ENCODE data around the gene GOLGA8M.
"Not testable (repeated sequence)": the region's sequence is repeated elsewhere in the genome, so short reads cannot be mapped to it uniquely, and the experiment has no call there.

Gene GOLGA8M, protein sequence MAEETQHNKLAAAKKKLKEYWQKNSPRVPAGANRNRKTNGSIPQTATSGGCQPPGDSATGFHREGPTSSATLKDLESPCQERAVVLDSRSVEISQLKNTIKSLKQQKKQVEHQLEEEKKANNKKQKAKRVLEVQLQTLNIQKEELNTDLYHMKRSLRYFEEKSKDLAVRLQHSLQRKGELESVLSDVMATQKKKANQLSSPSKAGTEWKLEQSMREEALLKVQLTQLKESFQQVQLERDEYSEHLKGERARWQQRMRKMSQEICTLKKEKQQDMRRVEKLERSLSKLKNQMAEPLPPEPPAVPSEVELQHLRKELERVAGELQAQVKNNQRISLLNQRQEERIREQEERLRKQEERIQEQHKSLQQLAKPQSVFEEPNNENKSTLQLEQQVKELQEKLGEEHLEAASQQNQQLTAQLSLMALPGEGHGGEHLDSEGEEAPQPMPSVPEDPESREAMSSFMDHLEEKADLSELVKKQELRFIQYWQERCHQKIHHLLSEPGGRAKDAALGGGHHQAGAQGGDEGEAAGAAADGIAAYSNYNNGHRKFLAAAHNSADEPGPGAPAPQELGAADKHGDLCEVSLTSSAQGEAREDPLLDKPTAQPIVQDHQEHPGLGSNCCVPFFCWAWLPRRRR

DNA sequence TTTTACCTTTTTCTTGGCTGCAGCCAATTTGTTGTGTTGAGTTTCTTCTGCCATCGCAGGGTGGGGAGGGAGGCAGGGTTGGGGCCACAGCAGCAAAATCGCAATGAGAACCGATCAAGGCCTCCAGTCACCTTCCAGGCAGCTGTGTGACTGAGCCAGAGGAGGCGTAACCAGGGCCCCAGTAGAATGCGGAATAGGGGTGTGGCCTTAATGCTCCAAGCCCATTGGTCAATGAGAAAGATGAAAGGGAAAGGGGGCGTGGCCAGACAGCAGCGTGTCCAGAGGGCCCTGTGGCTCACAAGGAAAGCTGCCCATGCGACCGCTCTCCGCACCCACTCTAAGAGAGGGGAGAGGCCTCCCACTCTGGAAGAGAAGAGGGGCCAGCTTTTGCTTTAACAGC, at the start of gene GOLGA8M:
Gene GOLGA8M (minus strand): TSS at position 152 of the 400 bp plus-strand sequence. CDS start 98 bp downstream, at position 54.
- not testable (repeated sequence) for H3K9ac ChIP-seq (ENCODE audit: low read length); H3K4me1 ChIP-seq (ENCODE audit: control insufficient read depth, low read depth, low read length); H3K36me3 ChIP-seq (ENCODE audit: control insufficient read depth, low read depth, low read length); H3K9me3 ChIP-seq (ENCODE audit: control insufficient read depth, low read depth, low read length); H3K4me3 ChIP-seq (ENCODE audit: low read length); H3K27me3 ChIP-seq (ENCODE audit: control insufficient read depth, insufficient read depth, low read length); H3K27ac ChIP-seq (ENCODE audit: low read length)

DNA sequence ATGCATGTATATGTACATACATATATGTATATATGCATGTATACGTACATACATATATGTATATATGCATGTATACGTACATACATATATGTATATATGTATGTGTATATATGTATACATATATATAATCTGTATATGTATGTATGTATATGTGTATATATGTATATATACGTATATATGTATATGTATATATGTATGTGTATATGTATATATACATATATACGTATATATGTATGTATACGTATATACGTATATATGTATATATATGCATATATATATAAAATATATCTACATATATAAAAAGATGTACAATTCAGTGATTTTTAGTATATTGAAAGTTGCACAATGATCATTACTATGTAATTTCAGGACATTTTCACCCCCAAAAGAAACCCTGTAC, 30.7 kb upstream of the GOLGA8M start:
- H3K36me3 ChIP-seq (ENCODE audit: control insufficient read depth, low read depth, low read length); H3K4me3 ChIP-seq (ENCODE audit: low read length); H3K27me3 ChIP-seq (ENCODE audit: control insufficient read depth, insufficient read depth, low read length); H3K9ac ChIP-seq (ENCODE audit: low read length); H3K4me1 ChIP-seq (ENCODE audit: control insufficient read depth, low read depth, low read length); H3K27ac ChIP-seq (ENCODE audit: low read length); H3K9me3 ChIP-seq (ENCODE audit: control insufficient read depth, low read depth, low read length): not testable (repeated sequence)

DNA sequence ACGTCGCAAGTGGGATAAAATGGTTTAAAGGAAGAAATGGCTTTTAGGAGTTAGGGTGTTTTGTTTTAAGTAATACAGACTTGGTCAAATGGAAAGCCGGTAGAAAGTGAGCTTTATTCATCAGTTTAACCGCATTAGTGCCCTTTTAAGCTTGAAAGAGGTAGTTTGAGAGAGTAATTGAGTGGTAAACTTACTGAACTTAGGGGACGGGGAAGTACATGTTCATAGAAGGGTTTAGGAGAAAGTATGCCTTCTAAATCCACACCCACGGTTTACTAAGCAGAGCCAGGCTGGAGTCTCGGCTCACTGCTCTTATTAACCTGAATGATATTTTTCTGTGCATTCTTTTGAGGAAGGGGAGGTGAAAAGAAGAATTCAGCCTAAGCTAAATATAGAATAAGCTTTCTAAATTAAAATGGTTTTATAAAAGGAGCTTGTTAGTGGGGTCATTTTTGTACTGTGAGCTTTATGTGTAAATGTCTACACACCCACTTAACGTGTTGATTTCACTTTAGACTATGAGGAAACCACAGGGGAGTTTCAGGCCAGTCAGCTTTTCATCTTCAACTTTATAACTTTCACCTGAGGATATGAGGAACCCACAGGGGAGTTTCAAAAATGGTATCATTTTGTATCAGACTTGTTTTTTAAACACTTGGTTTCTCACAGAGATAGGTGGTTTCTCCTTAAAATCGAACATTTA, 26.5 kb upstream of the GOLGA8M start:
- not testable (repeated sequence) for H3K4me1 ChIP-seq (ENCODE audit: control insufficient read depth, low read depth, low read length); H3K27ac ChIP-seq (ENCODE audit: low read length); H3K4me3 ChIP-seq (ENCODE audit: low read length); H3K9me3 ChIP-seq (ENCODE audit: control insufficient read depth, low read depth, low read length); H3K36me3 ChIP-seq (ENCODE audit: control insufficient read depth, low read depth, low read length); H3K27me3 ChIP-seq (ENCODE audit: control insufficient read depth, insufficient read depth, low read length); H3K9ac ChIP-seq (ENCODE audit: low read length)

DNA sequence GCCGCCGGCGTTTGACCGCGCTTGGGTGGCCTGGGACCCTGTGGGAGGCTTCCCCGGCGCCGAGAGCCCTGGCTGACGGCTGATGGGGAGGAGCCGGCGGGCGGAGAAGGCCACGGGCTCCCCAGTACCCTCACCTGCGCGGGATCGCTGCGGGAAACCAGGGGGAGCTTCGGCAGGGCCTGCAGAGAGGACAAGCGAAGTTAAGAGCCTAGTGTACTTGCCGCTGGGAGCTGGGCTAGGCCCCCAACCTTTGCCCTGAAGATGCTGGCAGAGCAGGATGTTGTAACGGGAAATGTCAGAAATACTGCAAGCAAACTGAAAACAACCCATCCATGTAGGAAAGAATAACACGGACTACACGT, 26.0 kb upstream of the GOLGA8M start:
- not testable (repeated sequence) for H3K36me3 ChIP-seq (ENCODE audit: control insufficient read depth, low read depth, low read length); H3K27me3 ChIP-seq (ENCODE audit: control insufficient read depth, insufficient read depth, low read length); H3K4me1 ChIP-seq (ENCODE audit: control insufficient read depth, low read depth, low read length); H3K27ac ChIP-seq (ENCODE audit: low read length); H3K9me3 ChIP-seq (ENCODE audit: control insufficient read depth, low read depth, low read length); H3K9ac ChIP-seq (ENCODE audit: low read length)
- H3K4me3 ChIP-seq (ENCODE audit: low read length): peak overlapping the region; percentile 24

DNA sequence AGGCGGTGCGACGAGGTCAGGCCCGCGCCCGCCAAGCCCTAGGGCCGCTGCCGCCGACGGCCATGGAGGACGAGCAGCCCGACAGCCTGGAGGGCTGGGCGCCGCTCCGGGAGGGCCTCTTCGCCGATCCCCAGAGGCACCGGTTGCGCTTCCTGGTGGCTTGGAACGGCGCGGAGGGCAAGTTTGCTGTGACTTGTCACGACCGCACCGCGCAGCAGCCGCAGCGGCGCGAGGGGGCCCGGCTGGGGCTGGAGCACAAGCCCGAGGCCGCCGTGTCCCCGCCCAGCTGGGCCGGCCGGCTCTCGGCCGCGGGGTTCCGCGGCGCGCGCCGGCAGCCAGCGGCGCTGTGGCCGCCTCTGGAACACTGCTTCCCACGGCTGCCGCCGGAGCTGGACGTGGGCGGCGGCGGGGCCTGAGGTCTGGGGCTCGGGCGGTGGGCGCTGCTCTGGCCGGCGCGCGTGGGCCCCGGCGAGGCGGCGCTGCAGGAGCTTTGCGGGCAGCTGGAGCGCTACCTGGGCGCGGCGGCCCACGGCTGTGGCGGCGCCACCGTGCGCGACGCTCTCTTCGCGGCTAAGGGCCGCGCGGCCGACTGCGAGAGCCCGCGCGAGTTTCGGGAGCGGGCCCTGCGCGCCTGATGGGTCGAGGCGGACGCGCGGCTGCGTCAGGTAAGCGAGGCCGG, 25.4 kb upstream of the GOLGA8M start:
- H3K27ac ChIP-seq (ENCODE audit: low read length); H3K27me3 ChIP-seq (ENCODE audit: control insufficient read depth, insufficient read depth, low read length); H3K9me3 ChIP-seq (ENCODE audit: control insufficient read depth, low read depth, low read length); H3K9ac ChIP-seq (ENCODE audit: low read length); H3K36me3 ChIP-seq (ENCODE audit: control insufficient read depth, low read depth, low read length); H3K4me1 ChIP-seq (ENCODE audit: control insufficient read depth, low read depth, low read length): not testable (repeated sequence)
- H3K4me3 ChIP-seq (ENCODE audit: low read length): peak overlapping the region; percentile 24

DNA sequence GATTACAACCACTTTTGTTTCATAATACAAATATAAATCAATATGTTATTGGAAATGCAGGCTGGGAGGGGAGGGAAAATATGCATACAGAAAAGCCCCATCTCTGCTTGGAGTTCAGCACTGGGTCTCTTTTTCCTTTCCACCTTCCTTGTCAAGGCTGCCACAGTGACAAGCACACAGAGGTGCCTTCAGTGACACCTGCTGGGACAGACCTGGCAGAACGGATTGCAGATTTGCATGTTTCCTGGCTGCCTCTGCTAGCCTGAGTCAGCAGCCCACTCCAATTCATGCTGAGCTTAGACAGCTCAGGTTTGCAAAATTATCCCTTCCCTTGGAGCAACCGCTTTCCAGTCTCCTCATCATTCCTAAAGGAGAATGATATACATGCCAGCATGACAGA, 15.8 kb upstream of the GOLGA8M start:
- H3K27ac ChIP-seq (ENCODE audit: low read length); H3K4me3 ChIP-seq (ENCODE audit: low read length); H3K9me3 ChIP-seq (ENCODE audit: control insufficient read depth, low read depth, low read length); H3K36me3 ChIP-seq (ENCODE audit: control insufficient read depth, low read depth, low read length); H3K9ac ChIP-seq (ENCODE audit: low read length); H3K27me3 ChIP-seq (ENCODE audit: control insufficient read depth, insufficient read depth, low read length); H3K4me1 ChIP-seq (ENCODE audit: control insufficient read depth, low read depth, low read length): not testable (repeated sequence)

DNA sequence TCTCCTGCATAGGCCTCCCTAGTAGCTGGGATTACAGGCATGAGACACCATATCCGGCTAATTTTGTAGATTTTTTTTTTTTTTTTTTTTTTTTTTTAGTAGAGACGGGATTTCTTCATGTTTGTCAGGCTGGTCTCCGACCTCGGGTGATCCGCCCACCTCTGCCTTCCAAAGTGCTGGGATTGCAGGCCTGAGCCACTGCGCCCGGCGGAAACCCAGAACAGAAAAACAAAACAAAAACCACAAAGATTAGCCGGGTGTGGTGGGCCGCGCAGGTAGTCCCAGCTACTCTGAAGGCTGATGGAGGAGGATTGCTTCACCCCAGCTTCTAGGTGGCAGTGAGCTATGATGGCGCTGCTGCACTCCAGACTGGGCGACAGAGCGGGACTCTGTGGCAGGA, 14.8 kb upstream of the GOLGA8M start:
- H3K27ac ChIP-seq (ENCODE audit: low read length); H3K9me3 ChIP-seq (ENCODE audit: control insufficient read depth, low read depth, low read length); H3K4me3 ChIP-seq (ENCODE audit: low read length); H3K9ac ChIP-seq (ENCODE audit: low read length); H3K4me1 ChIP-seq (ENCODE audit: control insufficient read depth, low read depth, low read length); H3K36me3 ChIP-seq (ENCODE audit: control insufficient read depth, low read depth, low read length); H3K27me3 ChIP-seq (ENCODE audit: control insufficient read depth, insufficient read depth, low read length): not testable (repeated sequence)

DNA sequence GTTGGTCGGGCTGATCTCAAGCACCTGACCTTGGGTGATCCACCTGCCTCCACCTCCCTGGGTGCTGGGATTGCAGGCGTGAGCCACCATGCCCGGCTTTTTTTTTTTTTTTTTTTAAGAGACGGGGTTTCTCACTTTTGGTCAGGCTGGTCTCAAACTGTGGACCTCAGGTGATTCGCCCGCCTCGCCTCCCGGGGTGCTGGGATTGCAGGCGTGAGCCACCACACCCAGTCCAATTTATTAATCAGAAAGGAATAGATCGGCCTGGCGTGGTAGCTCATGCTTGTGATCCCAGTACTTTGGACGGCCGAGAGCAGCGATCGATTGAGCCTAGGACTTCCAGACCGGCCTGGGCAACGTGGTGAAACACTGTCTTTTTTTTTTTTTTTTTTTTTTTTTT, 13.9 kb upstream of the GOLGA8M start:
- no peaks in the 10 kb centered on the region for H3K36me3 ChIP-seq (ENCODE audit: control insufficient read depth, low read depth, low read length)
- no peak overlapping the region for H3K4me3 ChIP-seq (ENCODE audit: low read length)
- H3K27ac ChIP-seq (ENCODE audit: low read length): no peak overlapping the region
- H3K27me3 ChIP-seq (ENCODE audit: control insufficient read depth, insufficient read depth, low read length): no peaks in the 10 kb centered on the region
- H3K9ac ChIP-seq (ENCODE audit: low read length): no peak overlapping the region
- H3K9me3 ChIP-seq (ENCODE audit: control insufficient read depth, low read depth, low read length): no peaks in the 10 kb centered on the region
- H3K4me1 ChIP-seq (ENCODE audit: control insufficient read depth, low read depth, low read length): no peaks in the 10 kb centered on the region

DNA sequence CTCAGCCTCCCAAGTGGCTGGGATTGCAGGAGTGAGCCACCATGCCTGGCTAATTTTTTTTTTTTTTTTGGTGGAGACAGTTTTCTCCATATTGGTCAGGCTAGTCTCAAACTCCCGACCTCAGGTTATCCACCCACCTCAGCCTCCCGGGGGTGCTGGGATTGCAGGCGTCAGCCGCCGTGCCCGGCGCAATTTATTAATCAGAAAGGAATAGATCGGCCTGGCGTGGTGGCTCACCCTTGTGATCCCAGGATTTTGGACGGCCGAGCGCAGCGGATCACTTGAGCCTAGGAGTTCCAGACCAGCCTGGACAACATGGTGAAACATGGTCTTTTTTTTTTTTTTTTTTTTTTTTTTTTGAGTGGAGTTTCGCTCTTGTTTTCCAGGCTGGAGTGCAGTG, 13.3 kb upstream of the GOLGA8M start:
- no peak overlapping the region for H3K9ac ChIP-seq (ENCODE audit: low read length)

DNA sequence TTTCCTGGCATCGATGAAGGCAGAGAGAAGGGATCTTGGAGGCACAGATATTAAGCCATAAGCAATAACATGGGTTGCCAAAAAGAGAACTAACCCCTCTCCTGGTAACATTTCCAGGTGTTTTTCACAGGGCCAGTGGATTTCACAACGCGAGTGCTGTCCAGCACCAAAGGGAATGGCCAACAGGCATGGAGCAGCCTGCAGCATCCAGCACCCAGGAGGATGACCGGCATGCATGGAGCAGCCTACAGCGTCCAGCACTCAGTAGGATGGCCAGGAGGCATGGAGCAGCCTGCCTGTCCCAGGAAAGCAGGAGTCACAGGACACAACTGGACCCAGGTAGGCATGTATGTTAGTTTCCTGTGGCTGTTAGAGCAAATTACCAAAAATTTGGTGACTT, 11.8 kb upstream of the GOLGA8M start:
- H3K27ac ChIP-seq (ENCODE audit: low read length); H3K9me3 ChIP-seq (ENCODE audit: control insufficient read depth, low read depth, low read length); H3K27me3 ChIP-seq (ENCODE audit: control insufficient read depth, insufficient read depth, low read length); H3K36me3 ChIP-seq (ENCODE audit: control insufficient read depth, low read depth, low read length); H3K4me3 ChIP-seq (ENCODE audit: low read length); H3K4me1 ChIP-seq (ENCODE audit: control insufficient read depth, low read depth, low read length); H3K9ac ChIP-seq (ENCODE audit: low read length): not testable (repeated sequence)

More for the DNA sequence above, 13.3 kb upstream of the GOLGA8M start:
- Histone ChIP-seq H3K4me1 (ENCODE audit: control insufficient read depth, low read depth, low read length) (no peaks in the 10 kb centered on the region), H3K36me3 (ENCODE audit: control insufficient read depth, low read depth, low read length) (no peaks in the 10 kb centered on the region), H3K27ac (ENCODE audit: low read length) (no peak overlapping the region), H3K27me3 (ENCODE audit: control insufficient read depth, insufficient read depth, low read length) (no peaks in the 10 kb centered on the region), H3K4me3 (ENCODE audit: low read length) (no peak overlapping the region), H3K9me3 (ENCODE audit: control insufficient read depth, low read depth, low read length) (no peaks in the 10 kb centered on the region)

DNA sequence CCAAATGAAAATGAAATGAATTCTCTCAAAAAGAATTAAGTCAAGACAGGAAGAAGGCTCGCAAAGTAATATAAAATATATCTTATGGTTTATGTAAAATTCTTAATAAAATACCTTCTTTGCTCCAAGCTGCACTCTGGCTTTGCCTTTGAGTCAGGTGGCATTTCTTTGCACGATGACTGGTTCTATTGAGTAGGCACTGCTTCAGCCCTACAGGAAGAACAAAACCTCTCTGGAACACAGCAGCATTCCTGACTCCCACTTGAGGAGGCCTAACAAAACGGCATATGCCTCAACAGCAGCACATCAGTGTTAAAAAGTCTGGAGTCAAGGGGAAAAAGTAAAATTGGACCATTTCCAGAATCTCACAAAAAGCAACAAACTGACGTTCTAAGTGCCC, 7.4 kb upstream of the GOLGA8M start:
- H3K4me3 ChIP-seq (ENCODE audit: low read length); H3K36me3 ChIP-seq (ENCODE audit: control insufficient read depth, low read depth, low read length); H3K4me1 ChIP-seq (ENCODE audit: control insufficient read depth, low read depth, low read length); H3K27ac ChIP-seq (ENCODE audit: low read length); H3K9me3 ChIP-seq (ENCODE audit: control insufficient read depth, low read depth, low read length); H3K9ac ChIP-seq (ENCODE audit: low read length); H3K27me3 ChIP-seq (ENCODE audit: control insufficient read depth, insufficient read depth, low read length): not testable (repeated sequence)
